Measurements from ENCODE around the gene MAN1B1. TPM values are rescaled to one million over a fixed set of nuclear protein-coding genes. Genes with fewer than 3 reads are reported as not detected.

MAN1B1 gene
- total and polyA plus RNA-seq, 2 of the 8 experiments (the other 6 are each of a cell fraction or from before 2014, with no cell fraction given), result 33.7 to 36.3 TPM

- no peak for TF ChIP-seq RAD21 (IDR thresholded peaks at IDR 0.05 in 1 of 2, conservative IDR thresholded peaks at IDR 0.05 in 1 of 2; ENCODE audit: low read depth in 2 of 2, low read length in 2 of 2)
- no peak for TF ChIP-seq CBX8 (IDR thresholded peaks at IDR 0.05; ENCODE audit: borderline replicate concordance, low read depth, low read length)
- TF ChIP-seq RNF2 (IDR thresholded peaks at IDR 0.05; ENCODE audit: borderline replicate concordance, low read depth, low read length, missing control alignments, poor library complexity, severe bottlenecking), result no peak
Measured at GRCh38 chr9:137076636-137077009, 10.2 kb upstream of the MAN1B1 start (continued).
